CD14-positive monocyte (primary cell): ENCODE results near the gene SIRPB2. TPM values are rescaled to one million over a fixed set of nuclear protein-coding genes. Genes with fewer than 3 reads are reported as not detected.
A peak's percentile ranks its signal among the peaks of the same experiment; 100 is the strongest.

ENCODE experiments used
- DNase-seq, 3 donors: peaks; one replicate each; pipeline ENCODE4 v3.0.0-alpha.2; 2011 to 2022
- H2AFZ ChIP-seq: 2 replicates; pipeline ENCODE4 v1.6.0; 2012; ENCODE audit warnings: mild to moderate bottlenecking, low read depth, low read length, inconsistent platforms; ENCODE audit not compliant: insufficient read depth, poor library complexity, severe bottlenecking
- H3K27ac ChIP-seq, 2 donors: 1 replicate in 1 of 2; 2 replicates in 1 of 2; pipeline ENCODE4 v1.5.1; 2012 to 2013; ENCODE audit warnings: low read length in 2 of 2, control low read depth in 1 of 2, inconsistent platforms in 1 of 2, low read depth in 1 of 2, mild to moderate bottlenecking in 1 of 2
- H3K27me3 ChIP-seq, 2 donors: one replicate each; pipeline versions ENCODE4 v1.6.0 to v1.6.1; 2011 to 2013; ENCODE audit warnings: low read length in 2 of 2; ENCODE audit not compliant: control insufficient read depth in 2 of 2, insufficient read depth in 2 of 2
- H3K36me3 ChIP-seq, 2 donors: replicated peaks in 1 of 2; 1 replicate in 1 of 2; 2 replicates in 1 of 2; pipeline versions ENCODE4 v1.5.1 to v1.6.1; 2012 to 2013; ENCODE audit warnings: low read length in 2 of 2, control low read depth in 1 of 2, inconsistent platforms in 1 of 2, mild to moderate bottlenecking in 1 of 2; ENCODE audit not compliant: insufficient read depth in 2 of 2, control insufficient read depth in 1 of 2
- H3K4me1 ChIP-seq, 2 donors: 1 replicate in 1 of 2; 2 replicates in 1 of 2; pipeline versions ENCODE4 v1.5.1 to v1.6.1; 2012 to 2013; ENCODE audit warnings: low read length in 2 of 2, control low read depth in 1 of 2, inconsistent platforms in 1 of 2, mild to moderate bottlenecking in 1 of 2, moderate library complexity in 1 of 2; ENCODE audit not compliant: insufficient read depth in 2 of 2, control insufficient read depth in 1 of 2
- H3K4me2 ChIP-seq: replicated peaks from 2 replicates; pipeline ENCODE3; 2012; ENCODE audit warnings: low read length, moderate library complexity, mild to moderate bottlenecking; ENCODE audit not compliant: poor library complexity, severe bottlenecking; ENCODE audit errors: extremely low read depth
- H3K4me3 ChIP-seq, 3 experiments: fragments of 200-600 bp in 1 of 3; sonication (generic) in 1 of 3; replicated peaks in 1 of 3; 1 replicate in 2 of 3; 2 replicates in 1 of 3; pipeline ENCODE4 v1.5.1; 2011 to 2013; ENCODE audit warnings: low read length in 3 of 3, mild to moderate bottlenecking in 3 of 3, control low read depth in 2 of 3, low read depth in 2 of 3, inconsistent platforms in 1 of 3, moderate library complexity in 1 of 3
- H3K79me2 ChIP-seq: 2 replicates; pipeline ENCODE4 v1.6.0; 2012; ENCODE audit warnings: mild to moderate bottlenecking, control low read depth, inconsistent platforms, low read length, moderate library complexity; ENCODE audit not compliant: insufficient read depth
- H3K9ac ChIP-seq: 2 replicates; pipeline ENCODE4 v1.6.0; 2017; ENCODE audit warnings: low read length, mild to moderate bottlenecking; ENCODE audit not compliant: insufficient read depth, poor library complexity, severe bottlenecking
- H3K9me3 ChIP-seq, 2 donors: replicated peaks in 1 of 2; 1 replicate in 1 of 2; 2 replicates in 1 of 2; pipeline versions ENCODE4 v1.5.1 to v1.6.1; 2012 to 2013; ENCODE audit warnings: low read length in 2 of 2, control low read depth in 1 of 2; ENCODE audit not compliant: control insufficient read depth in 1 of 2, insufficient read depth in 1 of 2
- H4K20me1 ChIP-seq: 2 replicates; pipeline ENCODE4 v1.6.0; 2012; ENCODE audit warnings: mild to moderate bottlenecking, low read length, control low read depth, moderate library complexity; ENCODE audit not compliant: insufficient read depth
- H3K27ac Mint-ChIP-seq, 7 donors: one replicate each; pipeline ENCODE4 v1.8.0; 2020; ENCODE audit warnings: mild to moderate bottlenecking in 7 of 7, mixed read lengths in 7 of 7, moderate library complexity in 6 of 7, inconsistent platforms in 2 of 7
- H3K27me3 Mint-ChIP-seq, 3 donors: one replicate each; pipeline ENCODE4 v1.8.0; 2021 to 2022; ENCODE audit warnings: low read depth in 3 of 3, mild to moderate bottlenecking in 3 of 3, mixed read lengths in 3 of 3, moderate library complexity in 3 of 3, inconsistent platforms in 1 of 3
- H3K36me3 Mint-ChIP-seq, 2 donors: one replicate each; pipeline ENCODE4 v1.8.0; 2020; ENCODE audit warnings: mixed read lengths in 2 of 2, inconsistent platforms in 1 of 2, mild to moderate bottlenecking in 1 of 2
- H3K4me1 Mint-ChIP-seq: one replicate; pipeline ENCODE4 v1.8.0; 2020; ENCODE audit warnings: mild to moderate bottlenecking, mixed read lengths
- H3K4me3 Mint-ChIP-seq, 2 donors: one replicate each; pipeline ENCODE4 v1.8.0; 2020; ENCODE audit warnings: mild to moderate bottlenecking in 2 of 2, mixed read lengths in 2 of 2, moderate library complexity in 1 of 2
- H3K9me3 Mint-ChIP-seq, 7 donors: one replicate each; pipeline ENCODE4 v1.8.0; 2020 to 2022; ENCODE audit warnings: mixed read lengths in 7 of 7, mild to moderate bottlenecking in 6 of 7, moderate library complexity in 6 of 7, inconsistent platforms in 2 of 7
- WGBS: methylation state at CpG from one replicate; pipeline ENCODE4 v1.1.5; 2013; ENCODE audit warnings: missing lambda C conversion rate; ENCODE audit not compliant: insufficient coverage; 5-methylcytosine and 5-hydroxymethylcytosine counted together
- intact Hi-C, 2 donors: fragments of 100-400 bp; cut with micrococcal nuclease; formaldehyde crosslinking; loops; one replicate each; pipeline versions ENCODE4 v1.15.0 to v1.15.1; 2023
- polyA plus RNA-seq, 3 donors: library from polyadenylated mRNA; depleted of rRNA in 1 of 3; unstranded in 2 of 3; stranded (reverse) in 1 of 3; fragments of 300-500 nt in 2 of 3; fragments of >200 nt in 1 of 3; fragmentation: Illumina TruSeq in 2 of 3; gene quantifications; 1 replicate in 2 of 3; 2 replicates in 1 of 3; pipeline ENCODE4 v1.2.3, GENCODE V29; 2012 to 2021
- TF ChIP-seq, protein P1 (sequence below): fragments of 200-600 bp; IDR thresholded peaks from one replicate; pipeline ENCODE4 v1.8.0; 2022; ENCODE audit warnings: antibody characterized with exemption, mild to moderate bottlenecking

SIRPB2 gene
- polyA plus RNA-seq, 3 donors: 81.5 to 174 (median 92.8) TPM

DNA sequence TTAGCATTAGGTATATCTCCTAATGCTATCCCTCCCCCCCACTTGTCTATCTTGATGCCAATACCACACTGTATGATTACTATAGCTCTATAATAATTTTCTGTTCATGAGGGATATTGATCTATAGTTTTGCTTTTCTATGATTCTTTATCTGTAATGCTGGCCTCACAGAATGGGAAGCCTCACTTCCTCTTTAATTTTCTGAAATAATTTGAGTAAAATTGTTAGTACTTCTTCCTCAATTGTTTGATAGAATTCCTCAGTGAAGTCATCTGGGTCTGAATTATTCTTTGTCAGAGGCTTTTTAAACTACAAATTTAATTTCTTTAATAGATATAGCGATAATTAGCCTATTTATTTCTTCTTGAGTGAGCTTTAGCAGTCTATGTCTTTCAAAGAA, 35.1 kb upstream of the SIRPB2 start:
- Histone ChIP-seq H4K20me1 (no peaks in the 10 kb centered on the region), H3K36me3 (no peaks in the 10 kb centered on the region), H3K27ac (no peak overlapping the region), H3K27me3 (no peaks in the 10 kb centered on the region), H3K4me2 (no peak overlapping the region), H3K79me2 (no peaks in the 10 kb centered on the region), H2AFZ (no peak overlapping the region), H3K9me3 (no peaks in the 10 kb centered on the region), H3K9ac (no peak overlapping the region), H3K4me1 (peaks cover 13 to 21% of the 10 kb centered on the region in 2 donors), H3K4me3 (no peak overlapping the region)
- peaks cover 35% of the 10 kb centered on the region for H3K4me1 Mint-ChIP-seq
- intact Hi-C loops: no loop called here
- no CpG with 5 or more reads among the region's 1 CpG for whole genome bisulfite sequencing
- H3K27ac Mint-ChIP-seq: peak overlapping the region in 5 of 7 donors; percentile 28 to 72 (median 45)
- DNase-seq: peak in 1 of 3 donors; percentile 43
- peaks cover 0 to 5% (median 2%) of the 10 kb centered on the region in 7 donors for H3K9me3 Mint-ChIP-seq
- H3K4me3 Mint-ChIP-seq: no peak overlapping the region
- H3K36me3 Mint-ChIP-seq: peaks cover 0 to 4% of the 10 kb centered on the region in 2 donors
- H3K27me3 Mint-ChIP-seq: peaks cover 0 to under 1% (median 0%) of the 10 kb centered on the region in 3 donors
- TF ChIP-seq, protein P1, sequence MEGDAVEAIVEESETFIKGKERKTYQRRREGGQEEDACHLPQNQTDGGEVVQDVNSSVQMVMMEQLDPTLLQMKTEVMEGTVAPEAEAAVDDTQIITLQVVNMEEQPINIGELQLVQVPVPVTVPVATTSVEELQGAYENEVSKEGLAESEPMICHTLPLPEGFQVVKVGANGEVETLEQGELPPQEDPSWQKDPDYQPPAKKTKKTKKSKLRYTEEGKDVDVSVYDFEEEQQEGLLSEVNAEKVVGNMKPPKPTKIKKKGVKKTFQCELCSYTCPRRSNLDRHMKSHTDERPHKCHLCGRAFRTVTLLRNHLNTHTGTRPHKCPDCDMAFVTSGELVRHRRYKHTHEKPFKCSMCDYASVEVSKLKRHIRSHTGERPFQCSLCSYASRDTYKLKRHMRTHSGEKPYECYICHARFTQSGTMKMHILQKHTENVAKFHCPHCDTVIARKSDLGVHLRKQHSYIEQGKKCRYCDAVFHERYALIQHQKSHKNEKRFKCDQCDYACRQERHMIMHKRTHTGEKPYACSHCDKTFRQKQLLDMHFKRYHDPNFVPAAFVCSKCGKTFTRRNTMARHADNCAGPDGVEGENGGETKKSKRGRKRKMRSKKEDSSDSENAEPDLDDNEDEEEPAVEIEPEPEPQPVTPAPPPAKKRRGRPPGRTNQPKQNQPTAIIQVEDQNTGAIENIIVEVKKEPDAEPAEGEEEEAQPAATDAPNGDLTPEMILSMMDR: no peak

DNA sequence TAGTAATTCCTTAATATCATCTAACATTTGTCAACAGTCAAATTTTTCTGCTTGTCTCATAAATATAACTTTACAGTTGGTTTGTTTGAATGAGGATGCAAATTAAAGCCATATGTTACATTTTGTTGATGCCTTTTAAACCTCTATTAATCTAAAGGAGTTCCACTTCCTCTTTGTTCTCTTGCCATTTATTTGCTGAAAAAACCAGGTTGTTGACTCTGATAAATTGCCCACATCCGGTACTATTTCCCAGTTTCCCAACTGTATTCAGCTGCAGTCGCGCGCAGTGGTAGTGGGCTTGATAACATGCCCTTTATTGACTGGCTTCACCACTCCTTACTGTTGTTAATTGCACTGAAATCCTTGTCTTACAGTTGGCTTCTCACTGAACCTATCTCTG, 32.8 kb upstream of the SIRPB2 start:
- no peak overlapping the region for H3K27ac ChIP-seq

More for the DNA sequence above, 32.8 kb upstream of the SIRPB2 start:
- H3K4me3 Mint-ChIP-seq: peak overlapping the region in 1 of 2 donors; percentile 72
- peak overlapping the region; percentile 54 for H3K4me2 ChIP-seq
- no peaks in the 10 kb centered on the region for H3K79me2 ChIP-seq
- TF ChIP-seq, protein P1: no peak
- peaks cover 0 to 4% (median 2%) of the 10 kb centered on the region in 7 donors for H3K9me3 Mint-ChIP-seq
- H3K27me3 Mint-ChIP-seq: peaks cover 0 to 3% (median 0%) of the 10 kb centered on the region in 3 donors
- peaks cover 0 to 8% of the 10 kb centered on the region in 2 donors for H3K36me3 Mint-ChIP-seq
- intact Hi-C loops: no loop called here
- peak overlapping the region in 3 of 7 donors; percentile 19 to 34 (median 30) for H3K27ac Mint-ChIP-seq
- no peak overlapping the region for H2AFZ ChIP-seq
- peaks cover 13 to 21% of the 10 kb centered on the region in 2 donors for H3K4me1 ChIP-seq
- no peaks in the 10 kb centered on the region for H3K9me3 ChIP-seq
- DNase-seq: peak in 2 of 3 donors; percentile 41 to 64
- WGBS: no CpG with 5 or more reads among the region's 4 CpGs
- no peaks in the 10 kb centered on the region for H4K20me1 ChIP-seq
- H3K9ac ChIP-seq: no peak overlapping the region
- H3K36me3 ChIP-seq: no peaks in the 10 kb centered on the region
- H3K27me3 ChIP-seq: no peaks in the 10 kb centered on the region
- H3K4me3 ChIP-seq: no peak overlapping the region
- H3K4me1 Mint-ChIP-seq: peaks cover 47% of the 10 kb centered on the region
